Activated CD4-positive, alpha-beta T cell treated with anti-CD3 and anti-CD28 coated beads for 4 hours (primary cell): Measurements from ENCODE around the gene FOXO6.

ENCODE experiments used
- DNase-seq, 2 donors: peaks; one replicate each; pipeline ENCODE4 v3.0.0-alpha.2; 2020

The FOXO6 gene

DNA sequence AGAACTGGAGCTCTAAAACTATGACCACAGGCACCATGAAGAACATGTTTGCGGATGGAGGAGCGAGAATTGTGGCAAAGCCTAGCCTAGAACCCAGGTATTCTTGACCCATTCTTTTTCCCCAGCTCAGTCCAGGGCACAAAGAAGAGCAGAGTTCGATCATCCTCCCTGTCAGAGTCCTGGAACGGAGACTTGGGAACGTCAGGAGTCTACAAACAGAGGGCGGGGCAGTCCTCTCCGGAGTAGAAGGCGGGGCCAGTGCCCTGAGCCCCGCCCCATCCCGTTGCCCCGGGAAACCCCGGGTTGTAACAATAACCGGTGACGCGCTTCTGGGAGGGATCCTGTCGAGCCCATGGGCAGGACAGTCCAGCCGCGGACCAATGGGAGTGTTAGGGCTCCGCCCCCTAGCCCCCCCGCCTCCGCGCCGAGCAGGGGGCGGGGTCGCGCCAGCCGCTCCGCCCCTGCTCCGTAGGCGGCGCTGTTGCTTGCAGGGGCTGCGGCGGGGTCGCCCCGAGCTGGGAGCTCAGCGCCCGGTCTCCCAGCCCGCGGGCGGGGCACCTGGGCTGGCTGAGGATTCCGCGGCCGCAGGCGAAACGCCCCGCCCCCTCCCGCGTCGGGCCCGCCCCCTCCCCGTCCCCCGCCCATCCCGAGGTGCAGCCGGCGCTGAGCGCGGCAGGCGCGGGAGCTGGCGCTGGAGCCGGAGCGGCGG, at the start of gene FOXO6:
FOXO6 (plus strand) TSS at position 649 of the 709 bp plus-strand sequence.
- DNase-seq, result peak; percentile 93 to 94

DNA sequence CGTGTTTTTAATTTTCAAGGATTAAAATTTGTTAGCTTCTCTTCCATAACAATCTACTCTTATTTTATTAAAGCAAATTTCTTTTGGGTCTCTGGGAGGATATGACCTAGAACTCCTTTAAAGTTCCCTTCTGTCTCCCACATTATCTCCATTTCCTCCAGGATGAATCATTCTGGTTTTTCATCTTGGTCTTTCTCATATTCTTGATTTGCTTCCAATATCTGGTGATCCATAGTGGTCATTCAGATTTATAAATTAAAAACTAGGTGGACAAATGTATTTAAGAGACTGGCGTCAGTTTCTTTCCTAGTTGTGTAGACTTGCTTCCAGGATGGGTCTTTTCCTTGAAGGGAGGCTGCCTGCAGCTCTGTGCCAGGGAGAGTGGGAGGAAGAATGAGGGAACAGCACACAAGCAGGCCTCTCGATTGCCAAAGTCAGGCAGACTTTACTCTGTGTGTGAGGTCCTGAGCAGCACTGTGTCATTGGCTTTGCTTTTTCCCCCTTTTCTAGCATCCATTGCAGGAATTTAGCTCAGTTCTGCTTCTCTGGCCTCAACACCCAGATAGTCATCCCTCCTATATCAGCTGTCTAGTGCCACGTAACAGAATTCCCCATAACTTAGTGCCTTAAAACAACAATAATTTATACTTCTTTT, 48.1 kb upstream of the FOXO6 start:
- DNase-seq, result no peak

DNA sequence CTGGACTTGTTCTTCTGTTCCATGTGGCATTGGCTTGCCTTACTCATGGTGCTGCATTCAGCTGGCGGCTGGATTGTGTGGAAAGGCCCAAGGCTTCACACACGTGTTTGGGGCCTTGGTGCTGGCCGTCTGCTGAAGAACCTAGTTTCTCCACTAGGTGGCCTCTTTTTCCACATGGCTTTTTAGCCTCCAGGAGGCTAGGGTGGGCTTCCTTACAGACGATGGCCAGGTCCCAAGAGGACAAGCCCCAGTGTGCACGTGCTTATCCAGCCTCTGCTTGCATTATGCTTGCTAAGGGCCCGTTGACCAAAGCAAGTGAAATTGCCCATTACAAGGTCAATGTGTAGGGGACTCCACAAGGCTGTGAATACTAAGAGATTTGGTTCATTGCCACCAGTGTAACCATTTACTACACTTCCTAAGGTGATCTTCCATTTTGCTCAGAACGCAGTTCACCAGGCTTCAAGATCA, 47.5 kb upstream of the FOXO6 start:
- no peak for DNase-seq

DNA sequence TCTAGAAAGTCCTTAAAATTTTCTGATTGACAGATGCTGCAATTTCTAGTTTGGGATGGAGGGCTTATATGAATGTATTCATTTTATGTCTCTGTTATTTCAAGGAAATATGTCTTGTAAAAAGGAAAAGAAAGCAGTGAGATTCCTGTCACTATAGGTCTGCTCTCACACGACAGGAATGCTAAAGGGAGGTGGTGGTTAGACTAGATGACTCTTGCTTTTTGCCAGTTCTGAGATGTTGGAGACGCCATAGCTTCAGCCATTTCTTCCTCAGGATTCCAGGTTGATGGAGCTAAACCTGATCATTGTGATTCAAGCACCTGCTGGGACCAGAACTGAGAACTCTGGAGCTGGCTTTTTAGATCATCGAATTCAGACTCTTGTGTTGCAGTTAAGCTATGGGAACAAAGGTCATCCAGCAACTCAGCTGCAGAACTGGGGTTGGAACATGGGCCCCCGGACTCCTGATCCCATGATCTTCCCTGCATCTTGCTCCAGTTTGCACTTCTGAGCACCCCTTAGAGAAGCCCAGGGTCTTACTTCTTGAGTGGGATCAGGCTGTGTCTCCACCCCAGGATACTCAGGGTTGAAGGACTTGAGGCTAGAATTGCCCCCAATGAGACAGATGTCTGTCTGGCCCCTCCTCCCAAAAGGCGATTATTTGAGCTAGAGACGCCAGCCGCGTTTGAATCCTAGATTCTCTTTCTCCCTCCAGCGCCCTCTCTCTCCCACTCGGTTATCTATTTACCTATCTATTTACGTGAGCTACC, 46.7 kb upstream of the FOXO6 start:
- no peak for DNase-seq

DNA sequence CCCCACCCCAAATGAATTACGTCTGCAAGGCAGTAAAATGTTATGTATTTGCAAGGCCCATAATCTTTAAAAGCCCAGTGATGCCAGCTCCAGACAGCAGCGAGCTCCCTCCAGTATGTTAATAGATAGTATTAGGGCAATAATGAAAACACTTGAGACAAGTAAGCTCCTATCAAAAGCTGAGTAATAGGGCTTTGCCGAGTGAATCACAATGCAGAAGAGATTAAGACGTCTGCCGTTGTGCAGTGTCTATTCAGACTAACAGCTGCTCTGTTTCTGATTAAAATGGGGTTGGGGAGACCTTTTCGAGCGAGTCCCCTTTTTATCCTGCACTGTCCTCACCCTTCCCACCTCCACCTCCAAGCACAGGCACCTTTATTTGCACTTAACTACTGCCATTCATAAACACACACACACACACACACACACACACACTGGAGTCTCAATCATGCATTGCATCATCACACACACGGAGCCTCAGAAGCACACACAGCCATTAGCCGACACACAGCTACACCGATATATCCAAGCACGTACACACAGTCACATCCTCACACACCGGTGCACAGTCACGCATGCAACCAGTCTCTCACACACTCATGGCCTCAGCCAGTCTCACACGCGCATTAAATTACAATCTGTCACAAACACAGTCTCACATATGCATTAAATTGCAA, 46.0 kb upstream of the FOXO6 start:
- no peak for DNase-seq

DNA sequence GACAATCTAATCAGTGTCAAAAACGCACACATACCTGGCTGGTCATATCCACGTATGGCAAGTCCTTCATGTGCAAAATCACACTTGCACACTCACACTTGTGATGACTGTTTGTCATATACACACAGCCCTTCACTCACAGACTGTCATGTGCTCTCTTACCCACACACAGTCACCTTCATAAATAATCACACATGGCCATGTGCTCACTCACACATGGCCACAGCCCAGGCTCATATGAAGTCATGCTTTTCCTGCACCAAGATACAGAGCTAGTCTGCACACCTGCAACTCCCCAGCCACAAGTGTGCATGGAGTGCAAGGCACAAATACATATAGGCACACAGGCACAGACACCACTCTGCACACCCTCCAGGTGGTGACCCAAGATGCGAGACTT, 45.4 kb upstream of the FOXO6 start:
- DNase-seq, result no peak

DNA sequence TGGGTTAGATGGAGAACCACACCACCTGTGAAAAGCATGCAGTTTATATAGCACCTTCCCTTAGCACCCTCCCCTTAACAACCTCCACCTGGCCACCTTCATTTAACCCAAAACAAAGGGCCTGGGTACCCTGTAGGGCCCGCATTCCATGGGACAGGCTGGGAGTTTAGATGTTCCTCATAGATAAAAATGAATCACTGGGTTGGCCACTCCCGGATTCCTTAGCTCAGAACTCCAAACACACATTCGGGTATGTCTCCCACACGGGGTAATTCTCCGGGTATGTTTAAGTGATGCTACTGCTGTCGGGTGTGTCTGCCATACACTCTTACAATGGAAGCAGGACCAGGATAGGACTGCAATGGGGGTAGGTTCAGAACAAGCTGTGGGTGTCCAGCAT, 43.9 kb upstream of the FOXO6 start:
- DNase-seq, result no peak

DNA sequence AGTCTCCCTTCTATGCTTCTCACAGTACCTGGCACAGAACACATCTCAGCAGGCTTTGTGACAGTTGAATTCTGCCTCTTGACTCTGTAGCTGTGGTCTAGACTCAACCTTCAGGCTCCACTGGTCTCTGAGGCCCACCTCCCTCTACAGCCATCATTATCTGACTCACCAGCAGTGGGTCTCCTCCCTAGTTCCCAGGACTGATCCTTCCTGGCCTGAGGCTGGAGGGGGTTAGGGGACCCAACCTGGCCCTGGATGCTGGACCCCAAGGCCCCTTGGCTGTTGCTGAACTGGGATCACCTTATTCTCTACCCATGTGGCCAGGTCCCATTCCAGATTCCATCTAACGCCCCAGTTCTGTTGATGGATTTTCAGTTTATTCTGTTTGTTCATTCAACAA, 43.1 kb upstream of the FOXO6 start:
- DNase-seq, result no peak

DNA sequence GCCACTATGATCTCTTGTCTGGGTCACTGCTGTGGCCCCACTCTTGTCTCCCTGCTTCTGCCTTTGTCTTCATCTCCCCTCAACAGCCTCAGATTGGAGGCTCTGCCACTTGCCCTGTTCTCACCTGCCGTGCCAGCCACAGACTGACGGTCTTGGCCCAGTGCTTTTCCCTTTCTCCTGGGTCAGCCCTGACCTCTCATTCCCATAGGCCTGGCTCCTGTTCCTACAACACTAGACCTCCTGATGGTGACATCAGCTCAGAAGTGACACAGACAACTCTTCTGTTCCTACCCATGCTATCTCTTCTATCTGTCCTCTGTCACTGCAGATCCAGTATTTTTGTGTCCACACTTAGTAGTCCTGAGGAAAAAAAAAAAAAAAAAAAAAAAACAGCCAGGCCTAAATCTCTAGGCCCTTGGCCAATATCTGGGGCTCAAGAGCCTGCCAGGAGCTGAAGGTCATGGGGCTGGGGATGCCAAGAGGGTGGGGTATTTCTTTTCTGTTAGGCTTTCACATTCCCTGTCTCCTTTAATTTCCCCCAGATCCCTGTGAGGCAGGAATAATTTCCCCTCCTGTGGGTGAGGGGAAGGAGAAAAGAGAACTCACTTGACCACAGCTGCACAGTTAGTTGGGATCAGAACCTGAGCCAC, 42.0 kb upstream of the FOXO6 start:
- DNase-seq, result no peak

DNA sequence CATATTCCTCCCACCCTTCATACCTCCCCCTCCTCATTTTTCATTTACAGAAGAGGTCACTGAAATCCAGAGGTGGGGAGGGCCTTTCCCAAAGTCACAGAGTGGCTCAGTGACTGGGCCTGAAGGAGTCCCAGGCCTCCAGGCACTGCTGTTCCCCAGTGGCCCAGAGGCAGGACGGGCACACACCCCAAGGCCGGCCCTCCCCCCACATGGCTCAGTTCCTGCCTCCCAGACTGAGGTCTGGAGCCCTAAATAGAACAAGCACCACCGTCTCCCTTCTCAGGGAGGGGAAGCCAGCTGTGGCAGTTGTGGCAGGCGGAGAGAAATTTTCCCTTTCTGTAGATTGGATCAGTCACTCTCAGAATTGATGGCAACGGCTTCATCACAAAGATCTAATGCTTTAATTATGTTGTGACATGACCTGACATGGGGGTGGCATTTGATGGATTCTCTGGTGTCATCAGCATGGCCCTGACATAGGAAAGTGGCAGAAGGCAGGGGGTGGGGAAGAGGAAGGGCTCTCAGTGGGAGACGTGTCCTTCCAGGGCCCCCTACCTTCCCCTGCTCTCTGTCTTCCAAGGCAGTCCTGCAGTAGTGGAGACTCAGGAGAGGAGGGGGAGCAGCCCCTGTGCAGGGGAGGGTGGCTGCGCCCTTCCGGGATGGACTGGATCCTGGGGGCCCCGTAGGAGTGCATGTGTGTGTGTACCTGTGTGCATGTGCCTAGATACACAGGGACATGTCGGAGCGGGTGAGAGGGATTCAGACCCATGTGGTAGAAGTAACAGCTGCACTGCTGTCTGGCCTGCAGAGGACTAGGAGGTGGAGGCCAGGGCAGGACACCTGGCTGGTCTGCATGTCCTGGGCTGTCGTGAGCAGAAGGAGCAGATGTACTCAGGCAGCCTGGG, 41.2 kb upstream of the FOXO6 start:
- DNase-seq, result no peak

DNA sequence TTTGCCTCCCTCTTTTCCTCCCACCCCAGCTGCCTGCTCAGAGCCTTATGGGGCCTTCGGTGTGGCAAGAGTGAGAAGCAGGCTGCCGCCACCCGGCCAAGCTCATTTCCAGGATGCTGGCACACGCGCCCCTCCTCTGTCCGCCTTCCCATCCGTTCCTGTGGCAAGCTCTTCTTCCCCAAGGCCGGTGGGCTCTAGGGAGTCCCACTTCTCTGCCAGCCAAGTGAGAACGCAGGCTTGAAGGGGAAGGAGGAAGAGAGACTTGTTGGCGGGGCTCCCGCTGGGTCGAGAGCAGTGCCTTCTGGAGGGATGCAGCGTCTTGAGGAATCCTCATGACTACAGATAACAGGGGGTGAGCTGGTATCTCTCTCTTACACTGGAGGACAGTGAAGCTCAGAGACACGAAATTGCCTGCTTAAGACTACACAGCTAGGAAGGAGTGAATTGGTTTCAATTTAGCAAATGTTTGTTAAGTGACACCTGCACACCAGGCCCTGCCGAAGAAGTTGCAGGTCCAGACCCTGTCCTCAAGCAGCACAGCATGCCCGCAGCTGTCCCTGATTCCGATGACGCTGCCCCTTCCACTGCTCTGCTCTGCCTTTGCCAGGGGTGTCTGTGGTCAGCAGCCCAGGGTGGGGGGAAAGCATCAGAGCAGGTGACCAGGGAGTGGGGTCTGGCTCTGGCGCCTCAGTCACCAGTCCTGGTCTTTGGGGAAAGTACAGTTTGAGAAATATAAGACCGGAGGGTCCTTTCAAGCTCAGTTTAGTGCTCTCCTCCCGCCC, 40.1 kb upstream of the FOXO6 start:
- no peak for DNase-seq

DNA sequence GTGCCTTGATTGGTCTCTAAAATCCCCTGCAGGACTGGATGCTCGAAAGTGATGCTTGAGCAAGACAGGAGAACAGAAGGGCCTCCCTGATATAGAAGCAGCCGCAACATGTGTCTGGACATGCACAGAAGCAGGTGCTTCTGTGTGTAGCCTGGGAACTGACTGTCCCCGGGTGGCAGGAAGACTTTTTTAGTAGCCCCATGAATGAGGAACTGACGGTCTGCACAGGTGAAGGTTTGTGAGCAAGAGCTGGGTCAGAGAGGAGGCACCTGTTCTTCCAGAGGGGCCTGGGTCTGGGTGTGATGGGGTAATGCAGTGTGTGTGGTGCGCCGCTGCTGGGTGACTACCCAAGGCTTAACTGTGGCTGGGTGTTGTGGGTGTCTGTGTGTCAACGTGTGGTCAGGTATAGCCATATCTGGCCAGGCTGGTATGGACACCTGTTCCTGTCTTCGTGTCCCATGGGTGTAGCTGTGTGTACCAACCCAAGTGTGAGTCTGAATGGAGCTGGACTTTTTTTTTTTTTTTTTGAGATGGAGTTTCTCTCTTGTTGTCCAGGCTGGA, 39.1 kb upstream of the FOXO6 start:
- DNase-seq, result no peak

DNA sequence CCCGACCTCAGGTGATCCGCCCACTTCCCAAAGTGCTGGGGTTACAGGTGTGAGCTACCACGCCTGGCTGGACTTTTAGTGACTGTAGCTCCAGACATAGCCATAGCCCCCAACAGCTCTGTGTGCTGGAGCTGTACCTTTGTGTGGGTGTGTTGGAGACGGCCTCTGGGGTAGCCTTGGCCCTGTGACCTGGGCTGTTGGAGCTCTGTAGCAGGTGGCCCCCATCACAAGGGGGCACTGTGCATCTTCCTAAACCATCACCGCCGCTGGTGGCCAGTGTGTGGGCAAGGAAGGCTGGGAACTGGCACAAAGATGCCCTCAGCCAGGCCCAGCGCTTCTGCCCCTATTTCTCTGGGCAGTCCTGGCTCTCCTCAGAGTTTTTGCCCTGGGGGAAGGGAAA, 38.4 kb upstream of the FOXO6 start:
- DNase-seq, result peak; percentile 7 to 16

DNA sequence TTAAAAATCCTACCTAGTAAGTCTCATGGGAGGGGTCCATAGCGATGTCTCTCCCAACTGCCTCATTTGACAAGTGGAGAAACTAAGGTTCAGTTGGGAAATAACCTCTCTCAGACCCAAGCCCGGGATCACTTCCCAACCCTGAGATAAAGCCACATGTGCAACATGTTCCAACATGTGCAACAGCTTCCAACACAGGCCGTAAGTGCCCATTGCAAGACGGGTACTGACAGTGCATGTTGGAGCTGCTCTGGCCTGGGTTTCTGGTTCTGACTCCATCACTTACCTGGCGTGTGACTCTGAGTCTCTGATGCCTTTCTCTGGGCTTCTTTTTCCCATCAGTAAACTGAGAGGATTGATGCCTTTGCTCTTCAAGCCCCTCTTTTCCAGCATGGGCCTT, 38.0 kb upstream of the FOXO6 start:
- no peak for DNase-seq

DNA sequence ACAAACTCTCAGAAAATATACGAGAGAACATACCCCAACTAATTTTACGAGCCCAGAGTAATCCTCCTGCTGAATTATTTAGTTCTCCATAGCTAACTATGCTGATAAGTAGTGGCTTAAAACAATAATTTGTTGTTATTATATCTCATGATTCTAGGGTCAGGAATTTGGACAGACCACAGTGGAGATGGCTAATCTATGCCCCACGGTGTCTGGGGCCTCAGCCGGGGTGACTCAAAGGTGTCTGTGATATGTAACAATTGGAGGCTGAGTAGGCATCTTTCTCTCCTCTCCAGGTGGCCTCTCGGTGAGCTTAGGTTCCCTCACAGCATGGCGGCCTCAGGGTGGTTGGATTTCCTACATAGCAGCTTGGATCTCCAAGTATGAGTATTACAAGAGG, 35.4 kb upstream of the FOXO6 start:
- DNase-seq, result no peak

DNA sequence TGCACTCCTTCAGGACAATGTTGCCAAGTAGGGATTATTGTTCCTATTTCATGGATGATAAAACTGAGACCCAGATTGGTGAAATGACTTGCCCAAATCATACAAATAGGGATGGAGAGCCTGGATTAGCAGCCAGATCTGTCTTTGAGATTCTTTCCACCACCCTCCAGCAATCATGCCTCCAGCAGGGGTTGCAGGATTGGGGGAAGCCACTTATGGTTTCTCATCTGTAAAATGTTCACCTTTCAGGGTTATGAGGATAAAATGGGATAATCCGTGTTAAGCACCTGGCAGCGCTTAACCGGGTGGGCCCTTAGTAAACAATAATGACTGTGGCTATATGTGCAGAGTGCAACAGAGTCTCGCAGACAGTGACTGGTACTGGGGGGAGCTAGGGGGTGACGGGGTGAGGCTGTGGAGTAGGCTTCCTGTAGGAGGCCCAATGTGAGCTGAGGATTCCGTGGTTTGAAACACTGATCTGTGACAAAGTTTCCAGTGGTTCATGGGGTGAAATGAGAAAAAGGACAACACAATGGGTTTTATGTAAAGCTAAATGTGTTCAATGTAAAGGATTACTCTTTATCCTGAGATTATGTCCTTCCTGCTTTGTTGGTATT, 33.7 kb upstream of the FOXO6 start:
- no peak for DNase-seq

DNA sequence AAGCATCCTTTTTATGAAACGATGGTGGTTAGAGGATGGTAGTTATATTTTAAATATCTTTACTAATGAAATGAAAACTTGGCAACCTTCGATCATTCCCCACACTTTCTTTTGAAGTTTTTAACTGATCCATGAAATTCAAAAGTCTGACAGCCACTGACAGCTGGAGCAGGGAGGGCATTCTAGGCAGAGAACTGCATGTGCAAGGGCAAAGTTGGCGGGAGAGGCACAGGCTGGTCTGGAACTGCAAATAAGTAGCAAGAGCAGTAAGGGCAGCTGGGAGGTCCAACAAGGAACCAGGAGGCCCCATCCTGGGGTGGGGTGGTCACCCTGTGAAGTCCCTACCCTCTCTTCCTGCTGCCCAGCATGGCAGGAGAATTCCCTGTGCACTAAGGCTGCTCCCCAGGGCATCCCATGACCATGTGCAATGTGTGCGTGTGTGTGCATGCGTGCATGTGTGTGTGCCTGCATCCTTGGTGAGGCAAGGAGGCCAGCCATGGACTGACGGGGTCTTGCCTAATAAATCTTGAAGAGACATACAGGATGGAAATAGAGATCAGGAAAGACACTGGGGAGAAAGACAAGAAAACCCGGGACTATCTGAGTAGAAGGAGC, 33.1 kb upstream of the FOXO6 start:
- no peak for DNase-seq

DNA sequence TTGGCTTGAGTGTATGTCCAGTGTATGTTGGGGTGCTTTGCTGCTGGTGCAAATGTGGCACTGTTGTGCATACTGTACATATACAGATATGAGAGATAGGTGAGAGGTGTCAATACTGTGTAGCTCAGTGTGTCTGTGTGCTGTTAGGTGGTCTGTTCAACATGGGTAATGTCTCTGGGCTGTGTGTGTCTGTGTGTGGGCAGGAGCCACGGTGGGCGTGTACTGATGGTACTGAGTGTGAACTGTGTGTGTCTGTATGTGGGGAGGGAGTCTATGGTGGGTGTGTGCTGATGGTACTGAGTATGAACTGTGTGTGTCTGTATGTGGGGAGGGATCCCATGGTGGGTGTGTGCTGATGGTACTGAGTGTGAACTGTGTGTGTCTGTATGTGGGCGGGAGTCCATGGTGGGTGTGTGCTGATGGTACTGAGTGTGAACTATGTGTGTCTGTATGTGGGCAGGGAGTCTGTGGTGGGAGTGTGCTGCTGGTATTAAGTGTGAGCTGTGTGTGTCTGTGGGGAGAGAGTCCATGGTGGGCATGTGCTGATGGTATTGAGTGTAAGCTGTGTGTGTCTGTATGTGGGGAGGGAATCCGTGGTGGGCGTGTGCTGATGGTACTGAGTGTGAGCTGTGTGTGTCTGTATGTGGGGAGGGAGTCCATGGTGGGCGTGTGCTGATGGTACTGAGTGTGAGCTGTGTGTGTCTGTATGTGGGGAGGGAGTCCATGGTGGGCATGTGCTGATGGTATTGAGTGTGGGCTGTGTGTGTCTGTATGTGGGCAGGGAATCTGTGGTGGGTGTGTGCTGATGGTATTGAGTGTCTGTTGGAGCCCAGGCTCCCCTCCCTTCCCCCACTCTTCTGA, 32.2 kb upstream of the FOXO6 start:
- no peak for DNase-seq
